ENCODE results near the gene PODXL. TPM values are rescaled to one million over a fixed set of nuclear protein-coding genes. Genes with fewer than 3 reads are reported as not detected.
A peak's percentile ranks its signal among the peaks of the same experiment; 100 is the strongest.

Gene PODXL
- total RNA-seq, 2 donors from 2014 or later: 0.60 TPM

DNA sequence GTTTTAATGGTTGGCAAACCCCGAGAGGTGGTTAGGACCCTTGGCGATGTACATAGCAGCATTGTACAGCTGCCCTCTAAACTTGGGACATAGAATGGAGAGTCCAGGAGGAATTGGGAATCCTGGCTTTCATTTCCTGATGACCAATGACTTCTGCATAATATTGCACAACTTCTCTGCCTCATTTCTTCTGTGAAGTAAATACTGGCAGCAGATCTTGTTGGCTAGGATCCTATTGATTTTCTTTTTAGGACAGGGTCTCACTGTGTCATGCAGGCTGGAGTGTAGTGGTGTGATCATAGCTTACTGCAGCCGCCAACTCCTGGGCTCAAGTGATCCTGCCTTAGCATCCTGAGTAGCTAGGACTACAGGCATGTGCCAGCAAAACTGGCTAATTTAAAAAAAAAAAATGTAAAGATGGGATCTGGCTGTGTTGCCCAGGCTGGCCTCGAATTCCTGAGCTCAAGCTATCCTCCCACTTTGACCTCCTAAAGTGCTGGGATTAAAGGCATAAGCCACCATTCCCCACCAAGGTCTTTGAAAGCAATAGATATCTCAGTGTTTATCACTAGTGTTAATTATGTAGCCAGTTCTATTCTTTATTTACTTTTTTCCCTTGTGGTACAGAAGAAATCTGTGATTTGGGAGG is 58.1 kb downstream of the PODXL start:
- H3K27ac Mint-ChIP-seq: no peak overlapping the region
- H3K4me3 Mint-ChIP-seq: no peak overlapping the region
- no peaks in the 10 kb centered on the region for H3K27me3 Mint-ChIP-seq (ENCODE audit: low read depth)
- no peaks in the 10 kb centered on the region for H3K9me3 Mint-ChIP-seq
- DNase-seq: no peak
- H3K36me3 Mint-ChIP-seq (ENCODE audit: insufficient read depth in 2 of 2): no peaks in the 10 kb centered on the region
- ATAC-seq (replicated peaks in 1 of 2): no peak
- H3K4me1 Mint-ChIP-seq (ENCODE audit: low read depth): peaks cover 39% of the 10 kb centered on the region

DNA sequence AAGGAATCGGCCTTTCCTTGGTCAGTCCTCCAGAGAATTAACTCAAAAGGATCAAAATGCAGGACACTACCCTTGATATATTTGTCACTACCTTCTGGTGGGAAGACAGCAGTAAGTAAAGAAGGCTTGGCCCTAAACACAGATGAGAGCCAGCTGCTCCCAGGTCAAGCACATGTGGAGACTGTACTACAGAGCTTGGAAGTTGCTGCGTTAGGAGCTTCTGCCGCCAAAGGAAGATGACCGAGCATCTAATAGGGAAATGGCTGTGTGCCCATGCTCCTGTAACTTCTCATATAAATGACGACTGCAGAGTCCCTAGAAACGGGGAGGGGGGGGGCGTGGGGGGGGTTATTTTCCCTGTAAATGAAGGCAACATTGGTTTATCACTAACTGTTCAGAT is 59.0 kb downstream of the PODXL start:
- H3K4me1 Mint-ChIP-seq (ENCODE audit: low read depth): peaks cover 31% of the 10 kb centered on the region
- H3K27me3 Mint-ChIP-seq (ENCODE audit: low read depth): no peaks in the 10 kb centered on the region
- H3K36me3 Mint-ChIP-seq (ENCODE audit: insufficient read depth in 2 of 2): no peaks in the 10 kb centered on the region
- DNase-seq (no peak), ATAC-seq (replicated peaks in 1 of 2) (no peak)
- no peak overlapping the region for H3K27ac Mint-ChIP-seq
- H3K4me3 Mint-ChIP-seq: no peak overlapping the region
- H3K9me3 Mint-ChIP-seq: no peaks in the 10 kb centered on the region

DNA sequence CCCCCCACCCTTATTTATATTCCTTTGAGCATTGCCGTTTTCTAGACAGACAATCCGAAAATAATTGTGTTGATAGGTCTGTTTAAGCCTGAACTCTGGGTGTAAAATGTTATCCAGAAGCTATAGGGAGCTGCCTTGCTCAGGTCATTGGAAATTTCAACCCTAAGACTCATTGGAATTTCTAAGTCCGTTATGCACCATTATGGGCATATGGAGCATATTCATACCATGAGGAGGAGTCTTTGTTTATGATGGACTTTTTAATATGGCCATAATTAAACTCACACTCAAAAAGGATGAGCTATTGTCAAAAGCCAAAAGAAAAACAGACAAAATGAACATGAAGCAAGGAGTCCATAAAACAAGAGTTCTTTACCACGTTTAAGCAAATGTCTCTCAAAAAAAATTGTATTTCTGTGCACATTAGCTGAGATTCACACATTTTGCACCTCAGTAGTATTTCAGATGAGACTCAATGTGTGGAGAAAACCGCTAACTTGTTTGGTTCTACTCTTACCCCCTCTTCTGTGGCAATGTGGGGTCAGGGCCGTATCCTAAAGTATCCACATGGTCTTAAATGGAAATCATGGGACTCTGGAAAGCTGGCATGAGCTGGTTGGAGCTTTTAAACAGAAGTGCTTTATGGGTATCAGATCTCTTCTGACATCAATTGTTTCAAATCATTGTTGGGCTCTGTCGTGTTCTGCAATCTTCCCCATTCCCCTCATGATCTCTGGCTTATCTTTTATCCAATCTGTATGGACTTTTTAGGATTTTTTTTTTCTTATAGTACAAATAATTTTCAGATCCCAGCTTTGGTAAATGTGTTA is 60.5 kb downstream of the PODXL start:
- Mint-ChIP-seq H3K27me3 (ENCODE audit: low read depth) (no peaks in the 10 kb centered on the region), H3K4me1 (ENCODE audit: low read depth) (peaks cover 17% of the 10 kb centered on the region), H3K36me3 (ENCODE audit: insufficient read depth in 2 of 2) (no peaks in the 10 kb centered on the region), H3K9me3 (no peaks in the 10 kb centered on the region), H3K27ac (no peak overlapping the region), H3K4me3 (no peak overlapping the region)
- ATAC-seq (replicated peaks in 1 of 2) (no peak), DNase-seq (no peak)

DNA sequence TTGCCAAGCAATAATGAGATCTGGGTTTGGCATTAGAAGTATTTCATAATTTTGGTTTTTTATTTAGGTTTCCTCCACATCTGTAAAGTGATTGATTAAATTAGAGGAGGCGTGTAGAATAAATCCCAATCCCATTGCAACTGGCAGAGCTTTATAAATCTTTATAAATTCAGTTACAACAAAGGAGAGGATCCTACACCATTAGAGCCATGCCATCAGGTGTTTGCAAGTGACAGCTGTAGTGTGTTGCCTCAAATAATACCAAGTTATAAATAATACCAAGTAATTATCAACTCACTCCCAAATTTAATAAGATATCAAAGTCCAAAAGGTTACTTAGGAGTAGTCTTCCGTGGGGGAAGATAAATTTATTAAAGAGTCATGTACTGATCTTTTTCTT is 62.2 kb downstream of the PODXL start:
- Mint-ChIP-seq H3K36me3 (ENCODE audit: insufficient read depth in 2 of 2) (no peaks in the 10 kb centered on the region), H3K27me3 (ENCODE audit: low read depth) (no peaks in the 10 kb centered on the region), H3K4me3 (no peak overlapping the region), H3K27ac (no peak overlapping the region), H3K4me1 (ENCODE audit: low read depth) (no peaks in the 10 kb centered on the region), H3K9me3 (no peaks in the 10 kb centered on the region)
- ATAC-seq (replicated peaks in 1 of 2): no peak
- no peak for DNase-seq

DNA sequence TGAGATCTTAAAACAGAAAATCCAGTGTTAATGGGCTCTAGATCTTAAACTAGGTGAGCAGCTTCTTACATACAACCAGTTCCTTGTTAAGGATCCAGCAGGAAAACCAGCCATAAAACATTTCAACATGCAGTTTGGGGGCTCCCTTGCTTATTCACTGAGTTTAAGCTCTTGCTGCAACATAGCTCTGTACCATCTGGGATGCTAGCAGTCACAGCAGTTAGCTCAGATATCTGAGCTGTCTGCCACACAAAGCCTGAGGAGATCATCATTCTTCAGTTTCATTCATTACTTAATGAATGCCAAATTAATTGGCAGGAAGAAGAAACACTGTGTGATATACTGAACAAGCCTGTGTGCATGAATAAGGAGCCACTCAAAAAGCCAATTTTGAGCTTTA is 62.8 kb downstream of the PODXL start:
- ATAC-seq (replicated peaks in 1 of 2): no peak

DNA sequence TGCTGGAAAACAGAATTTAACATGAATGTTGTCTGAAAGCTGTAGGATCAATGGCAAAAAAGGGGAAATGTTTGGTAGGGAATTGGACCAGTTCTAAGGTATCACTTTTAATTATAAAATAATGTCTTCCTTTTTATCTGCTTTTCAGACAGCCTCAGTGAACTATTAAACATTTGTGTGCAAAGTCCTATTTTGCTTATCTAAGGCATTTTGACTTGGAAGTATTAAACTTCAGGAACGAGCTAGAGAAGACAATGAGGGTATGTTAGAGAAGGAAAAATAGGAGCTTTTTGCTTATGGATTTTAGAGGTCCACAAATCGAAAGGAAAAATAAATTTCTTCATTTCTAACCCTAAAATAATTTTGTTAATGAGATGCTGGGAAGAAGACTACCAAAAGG is 63.3 kb downstream of the PODXL start:
- Mint-ChIP-seq H3K4me3 (no peak overlapping the region), H3K9me3 (no peaks in the 10 kb centered on the region), H3K27me3 (ENCODE audit: low read depth) (no peaks in the 10 kb centered on the region), H3K36me3 (ENCODE audit: insufficient read depth in 2 of 2) (peaks cover 0 to 1% of the 10 kb centered on the region in 2 donors), H3K27ac (peak overlapping the region; percentile 42), H3K4me1 (ENCODE audit: low read depth) (no peaks in the 10 kb centered on the region)
- ATAC-seq (replicated peaks in 1 of 2) (no peak), DNase-seq (no peak)

More for the DNA sequence above, 62.8 kb downstream of the PODXL start:
- DNase-seq: no peak
- Mint-ChIP-seq H3K27ac (no peak overlapping the region), H3K36me3 (ENCODE audit: insufficient read depth in 2 of 2) (no peaks in the 10 kb centered on the region), H3K27me3 (ENCODE audit: low read depth) (no peaks in the 10 kb centered on the region), H3K9me3 (no peaks in the 10 kb centered on the region), H3K4me1 (ENCODE audit: low read depth) (no peaks in the 10 kb centered on the region), H3K4me3 (no peak overlapping the region)

DNA sequence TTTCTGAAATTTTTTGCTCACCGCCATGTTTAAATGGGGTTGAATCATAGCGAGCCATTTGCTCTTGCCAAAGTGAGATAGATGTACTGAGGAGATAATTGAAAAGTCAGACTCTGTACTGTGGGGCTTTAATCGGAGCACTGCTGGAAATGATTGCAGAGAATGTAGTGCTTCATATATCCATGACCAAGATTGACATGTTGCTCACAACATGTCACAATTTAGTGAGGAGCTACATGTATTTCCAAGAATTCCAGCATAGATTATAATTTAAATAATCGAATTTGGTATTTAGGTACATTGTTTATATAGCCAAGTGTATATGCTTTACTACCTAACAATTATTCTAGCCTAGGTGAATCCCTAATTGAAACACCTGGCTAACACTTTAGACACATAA is 66.5 kb downstream of the PODXL start:
- DNase-seq (no peak), ATAC-seq (replicated peaks in 1 of 2) (no peak)
- H3K9me3 Mint-ChIP-seq: no peaks in the 10 kb centered on the region
- H3K4me1 Mint-ChIP-seq (ENCODE audit: low read depth): no peaks in the 10 kb centered on the region
- no peak overlapping the region for H3K27ac Mint-ChIP-seq
- peaks cover 0 to 2% of the 10 kb centered on the region in 2 donors for H3K36me3 Mint-ChIP-seq (ENCODE audit: insufficient read depth in 2 of 2)
- H3K27me3 Mint-ChIP-seq (ENCODE audit: low read depth): no peaks in the 10 kb centered on the region
- no peak overlapping the region for H3K4me3 Mint-ChIP-seq

DNA sequence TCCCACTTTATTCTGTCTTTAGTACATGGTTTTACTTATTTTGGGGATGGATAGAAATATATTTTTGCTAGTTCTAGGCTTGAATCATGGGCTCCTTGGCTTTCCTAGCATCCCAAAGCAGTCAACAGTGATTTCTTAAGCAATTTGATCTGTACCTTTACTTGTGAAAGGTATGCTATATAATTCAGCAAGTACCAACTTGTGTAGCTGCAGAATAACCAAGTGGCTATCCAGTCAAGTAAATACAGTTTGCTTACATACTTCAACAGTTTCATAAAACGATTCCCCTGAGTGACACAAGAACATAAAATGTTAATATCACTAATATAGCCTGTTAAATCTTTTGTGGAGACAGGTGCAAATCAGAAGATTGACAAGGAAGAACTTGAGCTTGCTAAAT is 67.2 kb downstream of the PODXL start:
- ATAC-seq (replicated peaks in 1 of 2) (no peak), DNase-seq (no peak)
- Mint-ChIP-seq H3K9me3 (no peaks in the 10 kb centered on the region), H3K27me3 (ENCODE audit: low read depth) (no peaks in the 10 kb centered on the region), H3K4me3 (no peak overlapping the region), H3K4me1 (ENCODE audit: low read depth) (no peaks in the 10 kb centered on the region), H3K36me3 (ENCODE audit: insufficient read depth in 2 of 2) (peaks cover 0 to 2% of the 10 kb centered on the region in 2 donors), H3K27ac (no peak overlapping the region)

DNA sequence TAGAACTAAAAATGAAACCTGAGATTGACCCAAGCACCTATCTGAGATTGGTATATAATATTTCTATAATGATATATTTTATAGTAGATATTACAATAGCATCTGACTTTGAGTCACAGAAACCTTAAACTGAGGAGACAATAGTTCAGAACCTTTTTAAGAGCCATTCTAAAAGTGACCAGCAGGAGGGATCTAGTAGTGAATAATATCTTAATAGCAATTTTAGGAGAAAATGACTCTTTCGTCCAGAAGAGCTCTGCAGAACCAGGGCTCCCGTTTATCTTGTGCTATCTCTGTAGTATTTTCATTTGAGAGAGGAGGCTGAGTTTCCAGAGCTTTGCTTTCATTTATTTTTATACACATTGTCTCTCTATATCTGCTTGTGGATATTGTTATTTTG is 68.1 kb downstream of the PODXL start:
- no peak overlapping the region for H3K27ac Mint-ChIP-seq
- ATAC-seq (replicated peaks in 1 of 2): no peak

DNA sequence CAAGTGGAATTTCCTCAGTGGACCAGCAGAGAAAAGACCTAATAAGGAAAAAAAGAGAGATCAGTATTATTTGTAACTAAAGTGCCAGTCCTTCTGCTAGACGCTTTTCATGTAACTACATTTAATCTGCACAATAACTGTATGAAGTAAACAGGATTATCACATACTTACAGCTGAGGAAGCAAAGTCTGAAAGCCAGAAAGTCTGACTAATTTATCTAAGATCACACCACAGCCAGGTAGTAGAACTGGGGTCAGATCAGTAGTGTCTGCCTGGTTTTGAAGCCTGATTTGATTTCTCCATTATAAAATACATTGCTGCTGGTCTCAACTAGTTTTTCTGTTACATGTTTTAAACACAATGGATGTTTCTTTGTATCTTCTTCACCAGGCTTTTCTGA is 69.2 kb downstream of the PODXL start:
- H3K4me1 Mint-ChIP-seq (ENCODE audit: low read depth): no peaks in the 10 kb centered on the region
- H3K27ac Mint-ChIP-seq: peak overlapping the region; percentile 9
- H3K36me3 Mint-ChIP-seq (ENCODE audit: insufficient read depth in 2 of 2): peaks cover 0 to 2% of the 10 kb centered on the region in 2 donors
- no peaks in the 10 kb centered on the region for H3K27me3 Mint-ChIP-seq (ENCODE audit: low read depth)
- no peaks in the 10 kb centered on the region for H3K9me3 Mint-ChIP-seq
- ATAC-seq (replicated peaks in 1 of 2) (peak; percentile 43 to 44), DNase-seq (no peak)
- no peak overlapping the region for H3K4me3 Mint-ChIP-seq

More for the DNA sequence above, 68.1 kb downstream of the PODXL start:
- Mint-ChIP-seq H3K9me3 (no peaks in the 10 kb centered on the region), H3K4me3 (no peak overlapping the region), H3K4me1 (ENCODE audit: low read depth) (no peaks in the 10 kb centered on the region), H3K36me3 (ENCODE audit: insufficient read depth in 2 of 2) (peaks cover 0 to 2% of the 10 kb centered on the region in 2 donors), H3K27me3 (ENCODE audit: low read depth) (no peaks in the 10 kb centered on the region)
- no peak for DNase-seq

DNA sequence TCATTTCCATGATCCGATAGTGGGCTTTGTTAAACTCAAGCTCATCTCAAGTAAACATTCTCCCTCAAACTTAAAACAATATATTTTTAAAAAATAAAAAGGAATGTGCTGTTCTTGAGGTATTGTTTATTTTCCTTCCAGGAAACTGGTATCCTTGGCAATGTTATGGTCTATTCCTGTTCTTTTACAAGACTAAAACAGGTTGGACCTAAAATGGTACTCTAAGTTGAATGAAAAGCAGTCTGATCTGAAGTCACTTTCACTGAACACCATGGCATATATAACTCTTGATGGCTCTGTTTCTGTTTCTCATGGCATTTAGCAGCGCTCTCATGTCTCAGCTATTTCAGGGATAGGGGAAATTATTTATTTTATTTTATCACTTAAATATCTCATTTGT is 70.1 kb downstream of the PODXL start:
- no peak for ATAC-seq (replicated peaks in 1 of 2)
- no peaks in the 10 kb centered on the region for H3K4me1 Mint-ChIP-seq (ENCODE audit: low read depth)

DNA sequence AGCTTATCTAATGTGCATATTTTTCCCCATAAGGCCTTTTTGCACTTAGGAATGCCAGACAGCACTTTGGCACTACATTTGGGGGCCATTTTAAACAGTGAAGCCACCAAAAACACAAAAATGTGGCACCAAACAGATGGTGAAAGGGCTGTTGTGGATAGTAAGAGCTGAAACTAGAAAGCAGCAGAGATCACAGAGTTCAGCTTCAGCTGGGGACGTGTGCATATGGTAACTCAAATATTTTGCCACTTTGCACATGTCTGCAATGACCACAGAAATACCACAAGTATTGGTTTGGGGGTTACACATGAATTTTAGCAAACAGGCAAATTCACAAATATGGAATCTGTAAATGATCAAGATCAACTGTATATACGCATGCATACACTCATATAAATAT is 72.8 kb downstream of the PODXL start:
- no peak for DNase-seq
- Mint-ChIP-seq H3K27me3 (ENCODE audit: low read depth) (no peaks in the 10 kb centered on the region), H3K36me3 (ENCODE audit: insufficient read depth in 2 of 2) (peaks cover 0 to 2% of the 10 kb centered on the region in 2 donors), H3K27ac (no peak overlapping the region), H3K9me3 (no peaks in the 10 kb centered on the region), H3K4me3 (no peak overlapping the region), H3K4me1 (ENCODE audit: low read depth) (no peaks in the 10 kb centered on the region)
- no peak for ATAC-seq (replicated peaks in 1 of 2)

More for the DNA sequence above, 70.1 kb downstream of the PODXL start:
- H3K9me3 Mint-ChIP-seq: no peaks in the 10 kb centered on the region
- H3K4me3 Mint-ChIP-seq: no peak overlapping the region
- no peak for DNase-seq
- H3K27me3 Mint-ChIP-seq (ENCODE audit: low read depth): no peaks in the 10 kb centered on the region
- H3K27ac Mint-ChIP-seq: no peak overlapping the region
- H3K36me3 Mint-ChIP-seq (ENCODE audit: insufficient read depth in 2 of 2): peaks cover 0 to 2% of the 10 kb centered on the region in 2 donors

DNA sequence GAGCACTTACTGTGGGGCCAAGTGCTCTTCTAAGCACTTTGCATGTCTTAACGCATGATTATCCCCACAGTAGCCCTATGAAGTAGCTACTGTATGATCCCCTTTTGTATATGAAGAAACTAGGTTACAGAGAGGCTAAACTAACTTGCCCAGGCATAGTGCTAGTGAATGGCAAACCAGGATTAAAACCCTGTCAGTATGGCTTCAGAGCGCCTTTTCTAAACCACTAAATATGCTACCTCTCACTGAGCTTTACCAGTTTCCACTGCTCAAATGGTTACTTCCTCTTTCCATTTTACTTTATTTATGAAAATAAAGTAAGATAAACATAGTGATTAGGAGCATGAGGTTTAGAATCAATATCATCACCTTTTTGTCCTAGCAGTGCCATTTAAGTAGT is 73.6 kb downstream of the PODXL start:
- Mint-ChIP-seq H3K36me3 (ENCODE audit: insufficient read depth in 2 of 2) (no peaks in the 10 kb centered on the region), H3K27me3 (ENCODE audit: low read depth) (no peaks in the 10 kb centered on the region), H3K4me1 (ENCODE audit: low read depth) (no peaks in the 10 kb centered on the region), H3K4me3 (no peak overlapping the region), H3K9me3 (no peaks in the 10 kb centered on the region), H3K27ac (peak overlapping the region; percentile 33)
- ATAC-seq (replicated peaks in 1 of 2) (no peak), DNase-seq (no peak)
